ENCODE data around the gene PERM1. TPM values are rescaled to one million over a fixed set of nuclear protein-coding genes. Genes with fewer than 3 reads are reported as not detected.

The PERM1 gene
- polyA plus RNA-seq, 2 donors, result 0.47 to 3.4 TPM

DNA sequence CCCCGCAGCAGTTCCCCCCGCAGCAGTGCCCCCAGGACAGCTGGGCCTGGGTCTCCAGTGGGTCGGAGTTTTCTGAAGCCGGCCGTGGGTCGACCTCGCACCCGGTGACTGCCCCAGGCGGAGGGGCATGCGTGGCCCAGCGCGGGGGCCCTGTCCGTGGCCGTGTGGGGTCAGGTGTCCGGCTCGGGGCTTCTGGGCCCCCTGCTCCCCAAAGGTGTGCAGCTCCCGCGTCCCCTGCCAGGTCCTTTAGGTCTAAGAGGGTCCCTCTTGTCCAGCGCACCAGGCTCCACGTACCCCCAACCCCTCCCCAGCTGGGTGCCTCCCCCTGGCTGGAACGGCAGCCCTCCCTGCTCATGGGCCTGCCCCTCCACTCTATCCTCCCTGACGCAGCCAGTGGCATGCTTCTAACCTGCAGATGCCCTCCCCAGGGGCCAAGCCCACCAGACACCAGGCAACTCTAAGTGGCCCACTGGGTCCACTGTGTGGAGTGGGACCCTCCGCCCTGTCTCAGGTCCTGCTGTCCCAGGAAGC is 23.9 kb upstream of the PERM1 start:
- H3K27ac ChIP-seq (ENCODE audit: low read depth in 2 of 2, low read length in 1 of 2), result no peak overlapping the region
- H3K27me3 ChIP-seq (ENCODE audit: control insufficient read depth in 1 of 2, insufficient read depth in 2 of 2, low read length in 2 of 2), result peaks cover 0 to 4% of the 10 kb centered on the region in 2 donors
- 67 to 68% methylated on average over 23 of the region's 23 CpGs for WGBS, 2 donors
- no peaks in the 10 kb centered on the region for H3K36me3 ChIP-seq (ENCODE audit: control insufficient read depth in 2 of 2, insufficient read depth in 2 of 2, low read length in 1 of 2)
- no peak overlapping the region for H3K4me3 ChIP-seq (ENCODE audit: low read depth in 1 of 2, low read length in 2 of 2)
- no peaks in the 10 kb centered on the region for H3K9me3 ChIP-seq (ENCODE audit: control insufficient read depth in 2 of 2, insufficient read depth in 1 of 2, low read depth in 1 of 2, low read length in 1 of 2)
- H3K4me1 ChIP-seq (ENCODE audit: control insufficient read depth in 2 of 2, insufficient read depth in 2 of 2, low read length in 1 of 2), result peaks cover 5 to 15% of the 10 kb centered on the region in 2 donors

GRCh38 chr1:1004780-1005697 is 23.1 kb upstream of the PERM1 start:
- 32 to 44% methylated on average over 21 of the region's 21 CpGs for WGBS, 2 donors
- H3K27me3 ChIP-seq (ENCODE audit: control insufficient read depth in 1 of 2, insufficient read depth in 2 of 2, low read length in 2 of 2), result peaks cover 0 to 4% of the 10 kb centered on the region in 2 donors
- H3K4me1 ChIP-seq (ENCODE audit: control insufficient read depth in 2 of 2, insufficient read depth in 2 of 2, low read length in 1 of 2), result peaks cover 5 to 17% of the 10 kb centered on the region in 2 donors
- no peaks in the 10 kb centered on the region for H3K36me3 ChIP-seq (ENCODE audit: control insufficient read depth in 2 of 2, insufficient read depth in 2 of 2, low read length in 1 of 2)
- H3K4me3 ChIP-seq (ENCODE audit: low read depth in 1 of 2, low read length in 2 of 2), result no peak overlapping the region
- H3K9me3 ChIP-seq (ENCODE audit: control insufficient read depth in 2 of 2, insufficient read depth in 1 of 2, low read depth in 1 of 2, low read length in 1 of 2), result no peaks in the 10 kb centered on the region
- no peak overlapping the region for H3K27ac ChIP-seq (ENCODE audit: low read depth in 2 of 2, low read length in 1 of 2)

GRCh38 chr1:1004420-1004779 is 22.5 kb upstream of the PERM1 start:
- WGBS, 2 donors, result 65% methylated on average over 7 of the region's 7 CpGs
- no peaks in the 10 kb centered on the region for H3K9me3 ChIP-seq (ENCODE audit: control insufficient read depth in 2 of 2, insufficient read depth in 1 of 2, low read depth in 1 of 2, low read length in 1 of 2)
- H3K36me3 ChIP-seq (ENCODE audit: control insufficient read depth in 2 of 2, insufficient read depth in 2 of 2, low read length in 1 of 2), result no peaks in the 10 kb centered on the region
- H3K4me1 ChIP-seq (ENCODE audit: control insufficient read depth in 2 of 2, insufficient read depth in 2 of 2, low read length in 1 of 2), result peaks cover 5 to 18% of the 10 kb centered on the region in 2 donors
- H3K27ac ChIP-seq (ENCODE audit: low read depth in 2 of 2, low read length in 1 of 2), result no peak overlapping the region
- no peak overlapping the region for H3K4me3 ChIP-seq (ENCODE audit: low read depth in 1 of 2, low read length in 2 of 2)
- H3K27me3 ChIP-seq (ENCODE audit: control insufficient read depth in 1 of 2, insufficient read depth in 2 of 2, low read length in 2 of 2), result peaks cover 0 to 4% of the 10 kb centered on the region in 2 donors

DNA sequence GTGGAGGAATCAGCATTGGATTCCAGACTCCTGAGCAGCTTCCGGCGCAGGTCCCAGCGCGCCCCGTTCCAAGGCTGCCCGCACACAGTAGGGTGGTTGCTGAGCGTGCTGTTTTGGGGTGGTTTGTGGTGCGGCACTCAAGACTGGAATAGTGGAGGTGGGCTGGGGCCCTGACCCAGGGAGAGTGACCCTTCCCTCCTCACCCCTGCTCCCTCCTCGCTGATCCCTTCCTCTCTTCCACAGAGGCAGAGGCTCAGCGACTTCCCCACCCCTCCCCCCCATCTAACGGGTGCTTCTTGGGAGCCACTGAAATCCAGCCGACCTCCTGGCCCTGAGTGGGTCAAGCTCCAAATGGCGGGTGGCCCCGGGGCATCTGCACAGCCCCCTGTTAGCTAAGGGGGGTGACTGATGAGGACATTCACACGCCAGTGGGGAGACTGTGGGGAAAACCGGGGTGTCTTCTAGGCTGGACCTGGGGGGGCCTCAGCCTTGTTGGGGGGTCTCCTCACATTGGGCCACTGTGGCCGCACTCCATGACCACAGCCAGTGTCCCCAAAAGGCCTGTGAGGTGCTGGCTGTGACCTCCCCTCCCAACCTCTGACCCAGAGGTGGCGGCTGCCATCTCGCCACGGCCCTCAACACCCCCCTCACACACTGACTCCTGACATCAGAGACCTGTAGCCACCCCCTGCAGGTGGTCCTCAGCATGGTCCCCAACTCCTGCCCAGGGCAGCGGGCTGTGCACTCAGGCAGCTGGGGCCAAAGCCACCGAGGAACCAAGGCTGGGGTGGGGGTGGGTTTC is 21.9 kb upstream of the PERM1 start:
- Histone ChIP-seq H3K27me3 (ENCODE audit: control insufficient read depth in 1 of 2, insufficient read depth in 2 of 2, low read length in 2 of 2) (peaks cover 0 to 6% of the 10 kb centered on the region in 2 donors), H3K27ac (ENCODE audit: low read depth in 2 of 2, low read length in 1 of 2) (no peak overlapping the region), H3K9me3 (ENCODE audit: control insufficient read depth in 2 of 2, insufficient read depth in 1 of 2, low read depth in 1 of 2, low read length in 1 of 2) (no peaks in the 10 kb centered on the region), H3K36me3 (ENCODE audit: control insufficient read depth in 2 of 2, insufficient read depth in 2 of 2, low read length in 1 of 2) (no peaks in the 10 kb centered on the region), H3K4me1 (ENCODE audit: control insufficient read depth in 2 of 2, insufficient read depth in 2 of 2, low read length in 1 of 2) (peaks cover 5 to 21% of the 10 kb centered on the region in 2 donors), H3K4me3 (ENCODE audit: low read depth in 1 of 2, low read length in 2 of 2) (no peak overlapping the region)
- whole genome bisulfite sequencing, 2 donors, result 81 to 84% methylated on average over 21 to 22 of the region's 22 CpGs

- peaks cover 0 to 7% of the 10 kb centered on the region in 2 donors for H3K27me3 ChIP-seq (ENCODE audit: control insufficient read depth in 1 of 2, insufficient read depth in 2 of 2, low read length in 2 of 2)
- no peaks in the 10 kb centered on the region for H3K36me3 ChIP-seq (ENCODE audit: control insufficient read depth in 2 of 2, insufficient read depth in 2 of 2, low read length in 1 of 2)
- H3K9me3 ChIP-seq (ENCODE audit: control insufficient read depth in 2 of 2, insufficient read depth in 1 of 2, low read depth in 1 of 2, low read length in 1 of 2), result no peaks in the 10 kb centered on the region
- peak overlapping the region; percentile 59 to 64 for H3K4me3 ChIP-seq (ENCODE audit: low read depth in 1 of 2, low read length in 2 of 2)
- 1 to 2% methylated on average over 48 to 58 of the region's 58 CpGs for WGBS, 2 donors
- H3K27ac ChIP-seq (ENCODE audit: low read depth in 2 of 2, low read length in 1 of 2), result peak overlapping the region; percentile 66 to 93
- H3K4me1 ChIP-seq (ENCODE audit: control insufficient read depth in 2 of 2, insufficient read depth in 2 of 2, low read length in 1 of 2), result peaks cover 7 to 18% of the 10 kb centered on the region in 2 donors
Observed at GRCh38 chr1:1001057-1001783, 19.3 kb upstream of the PERM1 start.

- Histone ChIP-seq H3K27ac (ENCODE audit: low read depth in 2 of 2, low read length in 1 of 2) (peak overlapping the region; percentile 93 to 94), H3K27me3 (ENCODE audit: control insufficient read depth in 1 of 2, insufficient read depth in 2 of 2, low read length in 2 of 2) (peaks cover 0 to 7% of the 10 kb centered on the region in 2 donors), H3K4me3 (ENCODE audit: low read depth in 1 of 2, low read length in 2 of 2) (peak overlapping the region; percentile 59 to 64), H3K36me3 (ENCODE audit: control insufficient read depth in 2 of 2, insufficient read depth in 2 of 2, low read length in 1 of 2) (no peaks in the 10 kb centered on the region), H3K4me1 (ENCODE audit: control insufficient read depth in 2 of 2, insufficient read depth in 2 of 2, low read length in 1 of 2) (peaks cover 4 to 18% of the 10 kb centered on the region in 2 donors), H3K9me3 (ENCODE audit: control insufficient read depth in 2 of 2, insufficient read depth in 1 of 2, low read depth in 1 of 2, low read length in 1 of 2) (no peaks in the 10 kb centered on the region)
- 1 to 2% methylated on average over 54 to 75 of the region's 75 CpGs for WGBS, 2 donors
Observed at GRCh38 chr1:1000357-1001056, 18.6 kb upstream of the PERM1 start.

DNA sequence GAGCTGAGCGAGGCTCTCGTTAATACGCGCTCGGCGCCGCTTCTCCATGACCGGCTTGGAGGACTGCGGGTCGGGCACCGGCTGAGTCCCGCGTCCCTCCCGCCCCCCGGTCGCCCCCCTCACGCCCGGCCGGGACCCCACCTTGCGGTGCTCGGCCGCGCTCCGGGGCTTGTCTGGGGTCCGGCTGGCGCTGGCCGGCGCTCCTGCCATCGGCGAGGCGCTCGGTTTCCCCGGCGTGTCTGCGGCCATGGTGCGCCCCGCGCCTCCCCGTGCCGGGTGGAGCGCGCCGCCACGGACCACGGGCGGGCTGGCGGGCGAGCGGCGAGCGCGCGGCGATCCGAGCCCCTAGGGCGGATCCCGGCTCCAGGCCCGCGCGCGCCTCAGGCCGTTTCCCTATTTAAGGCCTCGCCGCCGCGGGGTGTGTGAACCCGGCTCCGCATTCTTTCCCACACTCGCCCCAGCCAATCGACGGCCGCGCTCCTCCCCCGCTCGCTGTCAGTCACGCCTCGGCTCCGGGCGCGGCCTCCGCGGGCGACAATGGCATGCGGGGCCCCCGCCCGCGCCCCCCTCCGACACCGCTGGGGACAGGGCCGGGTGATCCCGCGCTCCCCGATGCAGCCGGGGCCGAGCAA is 17.9 kb upstream of the PERM1 start, which contains the start of gene HES4:
Gene HES4 (minus strand): TSS at position 373 of the 632 bp plus-strand sequence. CDS start 124 bp downstream, at position 249.
- Histone ChIP-seq H3K36me3 (ENCODE audit: control insufficient read depth in 2 of 2, insufficient read depth in 2 of 2, low read length in 1 of 2) (no peaks in the 10 kb centered on the region), H3K9me3 (ENCODE audit: control insufficient read depth in 2 of 2, insufficient read depth in 1 of 2, low read depth in 1 of 2, low read length in 1 of 2) (no peaks in the 10 kb centered on the region), H3K27me3 (ENCODE audit: control insufficient read depth in 1 of 2, insufficient read depth in 2 of 2, low read length in 2 of 2) (peaks cover 0 to 7% of the 10 kb centered on the region in 2 donors), H3K4me1 (ENCODE audit: control insufficient read depth in 2 of 2, insufficient read depth in 2 of 2, low read length in 1 of 2) (peaks cover 4 to 14% of the 10 kb centered on the region in 2 donors), H3K27ac (ENCODE audit: low read depth in 2 of 2, low read length in 1 of 2) (peak within 1 kb of the TSS; percentile 93 to 94), H3K4me3 (ENCODE audit: low read depth in 1 of 2, low read length in 2 of 2) (peak within 1 kb of the TSS; percentile 59 to 64)
- WGBS, 2 donors, result 0 to 1% methylated on average over 73 to 95 of the region's 95 CpGs

- Histone ChIP-seq H3K36me3 (ENCODE audit: control insufficient read depth in 2 of 2, insufficient read depth in 2 of 2, low read length in 1 of 2) (no peaks in the 10 kb centered on the region), H3K27ac (ENCODE audit: low read depth in 2 of 2, low read length in 1 of 2) (peak overlapping the region; percentile 61 to 94), H3K9me3 (ENCODE audit: control insufficient read depth in 2 of 2, insufficient read depth in 1 of 2, low read depth in 1 of 2, low read length in 1 of 2) (no peaks in the 10 kb centered on the region), H3K27me3 (ENCODE audit: control insufficient read depth in 1 of 2, insufficient read depth in 2 of 2, low read length in 2 of 2) (peaks cover 0 to 7% of the 10 kb centered on the region in 2 donors), H3K4me1 (ENCODE audit: control insufficient read depth in 2 of 2, insufficient read depth in 2 of 2, low read length in 1 of 2) (peaks cover 4 to 14% of the 10 kb centered on the region in 2 donors), H3K4me3 (ENCODE audit: low read depth in 1 of 2, low read length in 2 of 2) (peak overlapping the region; percentile 59 to 64)
- 1% methylated on average over 40 to 86 of the region's 86 CpGs for WGBS, 2 donors
Observed at GRCh38 chr1:998995-999724, 17.3 kb upstream of the PERM1 start.

Measured in esophagus (tissue), 2 donors.